ENCODE measurements around the gene MAML2. TPM values are rescaled to one million over a fixed set of nuclear protein-coding genes. Genes with fewer than 3 reads are reported as not detected.

The MAML2 gene
- total and polyA plus RNA-seq, 9 of the 15 experiments (the other 6 are each of a cell fraction or from before 2014, with no cell fraction given), result 0.79 to 6.8 (median 4.8) TPM

GRCh38 chr11:96365493-96365892 lies 22.5 kb upstream of the MAML2 start:
- H3K4me3 ChIP-seq, result no peak overlapping the region
- 27% methylated on average over 1 of the region's 1 CpG for WGBS (ENCODE audit: insufficient coverage, low coverage, missing lambda C conversion rate)
- H3K9me3 ChIP-seq (replicated peaks; ENCODE audit: control insufficient read depth, insufficient read depth, low read depth, low read length), result no peaks in the 10 kb centered on the region; the same call in 1 of the 2 replicates
- no peak overlapping the region for H3K4me2 ChIP-seq (ENCODE audit: insufficient read depth, low read length)
- no peak for DNase-seq (ENCODE audit: extremely low read depth in 1 of 4, low spot score in 3 of 4)
- H3K79me2 ChIP-seq (ENCODE audit: control insufficient read depth, insufficient read depth, low read length), result no peaks in the 10 kb centered on the region
- CTCF ChIA-PET (ENCODE audit: low intra/inter-chr PET ratio), result no interaction called here
- BruUV-seq (replicated peaks), result no TSS peak
- intact Hi-C loops (cut with micrococcal nuclease) (no loop called here), in situ Hi-C loops (cut with MboI) (no loop called here)
- POLR2A ChIA-PET, result interaction anchor here (0.6 to 1.2 kb wide), 2 partner anchors 12 to 37 kb away, joined by 3 read pairs; no protein-coding TSS in a partner anchor
- no peak overlapping the region for H3K9ac ChIP-seq (ENCODE audit: insufficient read depth in 1 of 2, low read depth in 2 of 2, low read length in 2 of 2)
- peaks cover 25% of the 10 kb centered on the region; the same call in 2 of the 3 replicates for H3K36me3 ChIP-seq (ENCODE audit: control insufficient read depth, insufficient read depth, low read length)
- H3K27me3 ChIP-seq (ENCODE audit: control insufficient read depth in 2 of 2, insufficient read depth in 2 of 2, low read length in 2 of 2), result no peaks in the 10 kb centered on the region
- peaks cover 0 to 18% of the 10 kb centered on the region in 2 experiments; a peak in 3 of 5 replicates for H3K4me1 ChIP-seq (replicated peaks in 1 of 2; ENCODE audit: control insufficient read depth in 2 of 2, insufficient read depth in 2 of 2, low read length in 2 of 2)
- no peak; the same call in 2 of the 3 replicates for ATAC-seq
- H4K20me1 ChIP-seq (replicated peaks; ENCODE audit: control insufficient read depth, insufficient read depth, low read length), result no peaks in the 10 kb centered on the region
- no peak overlapping the region for H2AFZ ChIP-seq (ENCODE audit: low read depth, low read length)
- no peak overlapping the region for H3K27ac ChIP-seq (ENCODE audit: extremely low read depth, low read depth, low read length)
- H3K9me1 ChIP-seq (ENCODE audit: control insufficient read depth, insufficient read depth, low read length), result no peaks in the 10 kb centered on the region
- FAIRE-seq, result no peak
- no peak for TF ChIP-seq MTA3 (IDR thresholded peaks at IDR 0.05; ENCODE audit: borderline replicate concordance)
- no peak for TF ChIP-seq ZNF197 (CRISPR knock-in tag; IDR thresholded peaks at IDR 0.05; ENCODE audit: low read depth)
- TF ChIP-seq ZBTB2 (IDR thresholded peaks at IDR 0.05), result no peak
- TF ChIP-seq HMBOX1 (IDR thresholded peaks at IDR 0.05), result no peak
- TF ChIP-seq ZNF77 (CRISPR knock-in tag; IDR thresholded peaks at IDR 0.05), result no peak
- TF ChIP-seq POLR2B (IDR thresholded peaks at IDR 0.05; ENCODE audit: low read depth, partially characterized antibody), result no peak
- TF ChIP-seq CREB3 (tag; conservative IDR thresholded peaks at IDR 0.05; ENCODE audit: low read depth), result no peak
- TF ChIP-seq MLLT1 (IDR thresholded peaks at IDR 0.05), result no peak
- TF ChIP-seq NFIX (CRISPR knock-in tag; IDR thresholded peaks at IDR 0.05; ENCODE audit: low read depth), result no peak

Measured in K562 (cell line).